HG03520 (cell line): ENCODE results near the gene SLC2A10.
"Not testable (repeated sequence)": the region's sequence is repeated elsewhere in the genome, so short reads cannot be mapped to it uniquely, and the experiment has no call there.

Experiments
- ATAC-seq: cut with Tn5 transposase; IDR thresholded peaks from one replicate; pipeline ENCODE4 v1.9.1; 2021; ENCODE audit warnings: mild to moderate bottlenecking, moderate library complexity; ENCODE audit not compliant: unreplicated experiment

SLC2A10 gene

DNA sequence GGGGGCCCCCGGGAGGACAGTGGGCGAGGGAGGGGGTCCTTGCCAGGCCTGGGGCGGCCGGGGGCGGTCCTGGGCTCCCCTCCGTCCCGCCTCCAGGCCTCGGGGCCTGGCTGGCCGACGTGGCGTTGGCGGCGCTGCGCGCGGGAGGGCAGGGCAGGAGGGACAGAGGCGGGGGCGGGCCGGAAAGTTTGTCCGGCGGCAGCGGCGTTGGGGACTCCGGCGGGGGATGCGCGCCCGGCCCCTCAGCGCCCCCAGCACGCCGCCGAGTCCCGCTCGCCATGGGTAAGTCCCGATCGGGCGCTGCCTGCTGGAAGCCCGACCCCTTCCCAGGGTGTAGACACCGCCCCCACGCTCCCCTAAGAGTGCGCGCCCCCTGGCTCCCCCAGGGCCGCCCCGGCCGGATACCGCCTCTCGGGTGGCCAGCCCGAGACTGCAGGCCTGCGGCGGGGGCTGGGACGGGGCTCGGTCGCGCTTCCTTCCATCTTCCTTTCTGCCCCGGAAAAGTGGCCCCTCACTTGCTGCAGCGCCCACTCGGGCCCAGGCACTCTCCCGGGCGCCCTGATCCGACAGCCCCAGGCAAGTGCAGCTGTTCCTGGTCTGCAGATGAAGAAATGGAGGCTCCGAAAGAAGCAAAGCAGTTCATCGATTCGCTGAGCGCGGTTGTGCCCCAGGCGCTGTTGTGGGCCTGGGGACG is at the start of gene SLC2A10:
SLC2A10 (plus strand) TSS at position 191 of the 694 bp plus-strand sequence; CDS start at position 279, 88 bp downstream.
- ATAC-seq, result no peak

DNA sequence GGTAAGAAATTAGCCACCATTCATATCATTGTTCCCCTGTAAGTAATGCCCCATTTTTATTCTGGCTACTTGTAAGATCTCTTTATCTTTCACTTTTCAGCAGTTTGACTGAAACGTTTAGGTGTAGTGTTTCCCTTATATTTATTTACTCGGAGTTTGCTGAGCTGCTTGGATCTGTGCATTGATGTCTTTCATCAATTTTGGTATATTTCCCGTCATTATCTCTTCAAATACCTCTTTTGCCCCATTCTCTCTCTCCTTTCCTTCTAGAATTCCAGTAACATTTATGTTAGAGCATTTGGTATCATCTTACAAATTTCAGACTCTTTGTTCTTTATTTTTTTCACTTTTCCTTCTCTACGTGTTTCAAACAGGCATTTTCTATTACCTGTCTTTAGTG is 49.0 kb upstream of the SLC2A10 start:
- ATAC-seq, result no peak

DNA sequence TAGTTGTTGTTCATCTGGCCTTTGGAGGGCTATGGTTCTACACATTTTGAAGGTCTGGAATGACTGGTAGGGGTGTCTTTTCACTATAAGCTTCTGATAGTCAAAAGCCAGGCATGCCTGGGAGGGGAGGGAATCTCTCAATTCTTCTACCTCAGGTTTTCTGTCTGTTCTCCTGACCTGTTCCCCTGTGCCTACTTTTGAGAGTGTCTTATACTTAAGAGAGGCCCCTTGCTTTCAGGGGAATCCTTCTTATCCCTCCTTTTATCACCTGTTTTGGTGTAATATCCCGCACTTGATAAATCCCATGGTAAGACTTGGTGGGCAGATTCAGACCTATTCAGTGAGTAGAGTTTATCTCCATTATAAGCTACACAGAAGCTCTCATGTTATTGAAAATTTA is 47.8 kb upstream of the SLC2A10 start:
- no peak for ATAC-seq

DNA sequence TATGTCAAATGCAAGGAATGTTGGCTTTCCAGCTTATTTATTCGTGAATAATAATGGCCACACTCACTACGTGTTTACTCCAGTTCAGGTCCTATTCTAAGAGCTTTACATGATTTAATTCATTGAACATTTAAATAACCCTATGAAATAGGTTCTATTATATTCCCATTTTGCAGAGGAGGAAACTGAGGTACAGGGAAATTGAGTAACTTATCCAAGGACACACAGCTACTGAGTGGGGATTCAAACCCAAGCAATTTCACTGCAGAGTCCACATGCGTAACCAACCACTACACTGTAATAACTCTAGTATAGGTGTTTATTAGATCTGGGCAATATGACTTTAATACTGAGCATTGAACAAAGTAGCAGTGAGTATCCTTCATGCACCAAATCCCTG is 45.9 kb upstream of the SLC2A10 start:
- no peak for ATAC-seq

DNA sequence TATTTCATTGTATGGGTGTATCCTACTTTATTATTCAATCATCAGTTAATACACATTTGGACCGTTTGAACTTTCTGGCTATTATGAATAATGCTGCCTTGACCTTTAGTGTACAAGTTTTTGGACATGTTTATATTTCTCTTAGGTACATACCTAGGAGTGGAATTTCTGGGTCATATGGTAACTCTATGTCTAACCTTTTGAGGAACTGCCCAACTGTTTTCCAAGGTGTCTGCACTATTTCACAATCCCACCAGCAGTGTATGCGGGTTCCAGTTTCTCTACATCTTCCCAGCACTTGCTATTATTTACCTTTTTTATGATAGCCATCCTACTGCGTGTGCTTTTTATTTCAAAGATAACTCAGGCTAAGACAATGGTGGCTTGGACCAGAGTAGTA is 43.8 kb upstream of the SLC2A10 start:
- no peak for ATAC-seq

DNA sequence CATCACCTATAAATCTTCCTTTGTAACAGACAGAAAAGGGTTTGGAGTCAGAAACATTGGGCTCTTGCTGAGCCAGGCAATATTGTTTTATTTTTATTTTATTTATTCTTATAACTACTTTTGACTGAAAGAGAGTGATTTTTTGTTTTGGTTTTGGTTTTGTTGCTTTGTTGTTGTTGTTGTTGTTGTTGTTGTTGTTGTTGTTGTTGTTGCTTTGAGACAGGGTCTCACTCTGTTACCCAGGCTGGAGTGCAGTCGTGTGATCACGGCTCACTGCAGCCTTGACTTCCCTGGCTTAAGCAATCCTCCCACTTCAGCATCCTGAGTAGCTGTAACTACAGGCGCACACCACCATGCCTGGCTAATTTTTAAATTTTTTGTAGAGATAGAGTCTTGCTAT is 43.1 kb upstream of the SLC2A10 start:
- no peak for ATAC-seq

DNA sequence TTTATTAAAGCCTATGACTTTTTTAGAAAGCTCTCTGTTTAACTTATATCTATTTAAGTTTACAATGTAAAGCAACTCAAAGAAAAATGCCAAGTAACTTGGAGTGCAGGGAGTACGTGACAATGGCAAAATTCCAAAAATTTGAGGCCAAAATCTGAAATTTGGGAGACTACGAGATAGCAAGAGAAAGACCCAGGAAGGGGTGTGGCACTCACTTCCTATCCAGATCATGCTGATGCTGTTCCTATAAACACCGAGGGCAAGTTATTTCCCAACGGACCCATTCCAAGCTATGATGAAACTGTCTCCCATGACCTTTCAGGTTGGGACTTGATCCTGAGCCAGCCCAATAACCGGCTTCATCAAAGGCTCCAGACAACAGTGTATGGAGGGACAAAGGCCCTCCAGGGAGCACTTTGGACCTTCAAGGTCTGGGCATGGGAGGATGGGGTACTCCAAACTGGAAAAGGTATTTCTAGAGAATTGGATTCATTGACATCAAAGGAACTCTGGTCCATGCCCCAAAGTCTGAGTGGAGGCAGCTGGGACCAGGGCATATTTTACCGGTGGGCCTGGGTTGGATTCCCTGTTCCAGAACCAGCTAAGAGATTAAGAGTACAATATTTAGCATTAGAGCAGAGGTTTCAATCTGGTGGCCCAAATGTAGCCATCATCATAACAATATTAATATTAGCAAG is 42.5 kb upstream of the SLC2A10 start:
- no peak for ATAC-seq

DNA sequence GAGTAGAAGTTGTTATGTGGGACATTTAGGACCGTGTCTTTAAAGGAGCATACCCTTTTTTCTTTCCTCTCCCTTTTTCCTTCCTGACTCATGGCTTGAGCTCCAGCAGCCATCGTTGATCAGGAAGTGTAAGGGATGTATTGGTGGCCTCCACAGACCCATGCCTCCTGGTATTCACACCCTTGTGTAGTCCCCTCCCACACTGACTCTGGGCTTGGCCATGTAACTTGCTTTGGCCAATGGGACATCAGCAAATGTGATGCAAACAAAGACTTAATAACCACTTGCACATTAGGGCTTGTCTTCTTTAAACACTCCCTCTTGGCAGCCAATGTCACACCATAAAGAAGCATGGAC is 39.2 kb upstream of the SLC2A10 start:
- no peak for ATAC-seq

DNA sequence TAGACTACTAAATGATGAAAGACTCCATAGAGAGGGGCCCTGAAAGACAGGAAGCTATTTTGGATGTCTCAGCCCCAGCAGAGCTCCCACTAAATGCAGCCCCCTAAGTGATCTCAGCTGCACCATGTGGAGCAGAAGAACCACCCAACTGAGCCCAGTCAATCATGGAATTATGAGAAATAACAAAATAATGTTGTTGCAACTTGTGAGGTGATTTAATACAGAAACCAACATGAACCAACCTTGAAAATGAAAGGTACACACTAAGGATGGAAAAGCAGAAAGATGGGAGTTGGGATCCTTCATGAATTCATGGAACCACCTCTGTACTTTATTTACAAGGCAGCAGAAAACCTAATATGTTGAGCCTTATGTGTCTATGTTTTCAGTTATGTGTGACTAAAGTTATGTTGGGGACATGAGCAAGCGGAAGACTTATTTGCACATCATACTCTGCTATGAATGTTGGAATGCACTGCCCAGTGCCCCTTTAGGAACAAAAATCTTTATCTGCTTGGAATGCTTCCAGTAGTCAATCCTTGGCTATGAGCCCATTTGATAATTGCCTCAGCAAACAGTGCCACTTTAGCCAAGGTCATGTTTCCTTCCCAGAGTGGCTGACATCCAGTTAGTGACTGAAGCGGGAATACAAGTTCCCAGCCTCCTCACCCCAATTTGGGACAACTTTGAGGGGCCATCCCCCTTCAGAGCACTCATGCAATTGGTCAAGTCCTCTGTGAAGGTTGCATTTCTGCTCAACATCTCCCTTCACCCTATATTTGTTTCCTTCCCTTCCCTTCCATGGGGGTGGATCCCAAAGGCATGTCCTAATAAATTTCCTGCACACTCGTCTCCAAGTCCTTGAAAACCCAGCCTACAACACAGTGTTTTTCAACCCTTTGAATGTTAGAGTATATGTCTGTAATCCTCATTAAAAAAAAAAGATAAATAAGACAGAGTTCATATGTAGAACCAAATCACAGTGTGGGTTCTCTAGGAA is 38.6 kb upstream of the SLC2A10 start:
- no peak for ATAC-seq

DNA sequence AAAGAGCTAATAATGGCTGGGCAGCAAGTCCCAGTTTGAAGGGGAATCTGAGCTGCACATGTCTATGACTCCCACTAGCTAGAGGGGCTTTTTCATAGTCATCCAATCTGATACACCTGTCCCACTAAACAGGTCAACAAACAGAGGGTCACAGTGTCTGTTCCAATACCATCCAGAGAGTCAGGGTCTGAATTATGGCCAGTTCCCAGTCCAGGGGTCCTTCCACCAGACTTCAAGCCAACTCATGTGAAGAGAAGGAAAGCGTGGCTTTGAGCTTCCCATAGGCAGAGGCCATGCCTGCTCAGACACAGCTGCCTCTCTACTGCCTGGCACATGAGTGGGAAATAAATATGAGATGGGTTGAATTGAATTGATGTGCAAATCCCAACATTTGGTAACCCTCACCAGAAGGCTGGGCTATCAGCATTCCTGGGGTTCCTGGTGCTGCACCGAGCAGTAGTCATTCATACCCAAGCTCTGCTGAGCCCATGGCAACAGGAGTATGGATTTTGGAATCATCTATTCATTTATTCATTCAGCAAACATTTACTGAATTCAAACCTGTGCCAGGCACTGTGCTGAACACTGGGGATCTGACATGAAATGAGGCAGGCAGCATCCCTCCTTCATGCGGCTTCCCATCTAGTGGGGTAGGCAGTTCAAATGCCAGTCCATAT is 37.4 kb upstream of the SLC2A10 start:
- no peak for ATAC-seq

DNA sequence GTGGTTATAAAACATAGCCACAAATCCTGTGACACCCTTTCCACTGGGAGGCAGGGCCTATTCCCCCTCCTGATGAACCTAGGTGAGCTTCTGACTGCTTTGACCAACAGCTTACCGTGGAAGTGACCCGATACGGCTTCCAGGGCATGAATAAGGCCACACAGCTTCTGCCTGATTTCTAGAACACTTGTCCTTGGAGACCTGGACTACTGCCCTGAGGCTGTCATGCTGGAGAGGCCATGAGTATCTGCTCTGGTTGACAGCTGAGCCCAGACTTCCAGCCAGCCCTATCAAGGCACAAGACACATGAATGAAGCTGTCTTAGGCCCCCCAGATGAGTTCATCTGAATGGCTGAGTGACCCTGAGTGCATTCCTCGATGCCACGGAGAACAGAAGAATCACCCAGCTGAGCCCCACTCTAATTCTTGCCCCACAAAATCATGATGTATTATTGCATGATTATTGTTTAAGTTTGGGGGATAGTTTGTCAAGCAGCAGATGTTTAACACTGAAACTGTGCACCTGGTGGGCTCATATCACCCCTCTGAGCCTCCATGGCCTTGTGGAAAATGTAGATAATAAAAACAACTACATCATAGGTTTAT is 36.8 kb upstream of the SLC2A10 start:
- ATAC-seq, result no peak

DNA sequence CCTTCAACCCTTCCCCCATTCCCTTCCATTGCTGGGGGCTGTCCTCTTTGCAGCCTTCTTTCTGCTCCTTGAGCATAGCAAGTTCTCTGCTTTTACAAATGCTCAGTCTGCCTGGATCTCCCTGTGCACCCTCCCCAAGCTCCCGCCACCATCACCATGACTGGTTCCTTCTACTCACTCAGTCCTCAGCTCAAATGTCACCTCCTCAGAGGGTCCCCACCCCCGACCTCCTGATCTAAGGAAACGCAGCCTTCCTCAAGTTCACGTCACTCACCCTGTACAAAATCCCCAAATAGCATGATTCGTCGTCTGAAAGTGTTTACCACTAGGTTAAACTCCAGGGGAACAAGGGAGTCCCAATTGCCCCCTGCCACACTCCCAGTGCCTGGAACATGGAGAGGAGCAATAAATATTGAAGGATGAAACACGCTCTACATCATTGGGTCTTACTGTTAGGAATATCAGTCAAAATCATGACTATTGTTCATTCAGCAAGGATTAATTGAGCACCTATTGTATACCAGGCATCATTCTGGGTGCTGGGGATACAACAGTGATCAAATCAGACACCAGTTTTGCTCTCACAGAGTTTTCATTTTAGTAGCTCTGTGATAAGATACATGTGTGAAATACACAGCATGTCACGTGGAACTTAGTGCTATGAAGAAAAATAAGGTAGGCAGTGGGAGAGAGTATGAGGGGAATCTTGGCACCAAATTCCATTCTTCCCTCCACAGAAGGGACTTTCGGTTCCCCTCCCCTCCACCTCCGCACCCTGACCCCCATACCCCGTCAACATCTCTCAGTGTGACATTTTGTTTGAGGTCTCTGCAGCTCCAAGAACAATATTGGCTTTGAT is 35.8 kb upstream of the SLC2A10 start:
- no peak for ATAC-seq

DNA sequence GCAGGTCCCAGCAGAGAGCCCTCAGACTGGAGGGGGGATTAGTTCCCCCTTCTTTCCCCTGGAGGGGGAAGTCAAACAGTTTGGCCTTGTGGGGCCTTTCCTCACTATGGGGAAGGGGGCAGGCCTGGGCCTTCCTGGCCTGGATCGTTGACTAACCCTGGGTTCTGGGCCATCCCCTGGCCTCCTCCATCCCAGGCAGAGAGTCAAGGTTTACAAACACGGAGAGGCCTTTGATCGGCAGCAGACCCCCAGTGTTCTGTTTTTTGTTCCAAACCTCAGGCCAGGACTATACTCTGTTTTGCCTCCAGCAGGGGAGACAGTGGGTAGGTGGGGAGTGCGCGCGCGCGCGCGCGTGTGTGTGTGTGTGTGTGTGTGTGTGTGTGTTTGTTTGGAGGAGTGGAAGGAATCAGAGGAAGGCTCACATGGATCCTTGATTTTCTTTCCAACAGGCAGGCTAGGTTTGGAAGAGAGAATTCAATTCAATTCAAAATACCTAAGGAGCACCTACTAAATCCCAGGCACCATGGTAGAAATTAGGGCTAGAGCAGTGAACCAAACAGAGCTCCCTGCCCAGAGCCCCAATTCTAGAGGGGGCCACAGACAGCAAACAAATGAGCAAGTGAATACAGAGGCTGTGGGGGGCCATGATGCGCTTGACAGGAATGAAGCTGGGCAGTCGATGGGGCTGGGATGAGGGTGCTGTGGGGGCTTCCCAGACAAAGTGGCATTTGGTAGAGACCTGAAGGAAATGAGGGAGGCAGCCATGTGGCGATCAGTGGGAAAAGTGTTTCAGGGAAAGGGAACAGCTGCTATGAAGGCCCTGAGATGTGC is 35.0 kb upstream of the SLC2A10 start:
- ATAC-seq, result no peak

DNA sequence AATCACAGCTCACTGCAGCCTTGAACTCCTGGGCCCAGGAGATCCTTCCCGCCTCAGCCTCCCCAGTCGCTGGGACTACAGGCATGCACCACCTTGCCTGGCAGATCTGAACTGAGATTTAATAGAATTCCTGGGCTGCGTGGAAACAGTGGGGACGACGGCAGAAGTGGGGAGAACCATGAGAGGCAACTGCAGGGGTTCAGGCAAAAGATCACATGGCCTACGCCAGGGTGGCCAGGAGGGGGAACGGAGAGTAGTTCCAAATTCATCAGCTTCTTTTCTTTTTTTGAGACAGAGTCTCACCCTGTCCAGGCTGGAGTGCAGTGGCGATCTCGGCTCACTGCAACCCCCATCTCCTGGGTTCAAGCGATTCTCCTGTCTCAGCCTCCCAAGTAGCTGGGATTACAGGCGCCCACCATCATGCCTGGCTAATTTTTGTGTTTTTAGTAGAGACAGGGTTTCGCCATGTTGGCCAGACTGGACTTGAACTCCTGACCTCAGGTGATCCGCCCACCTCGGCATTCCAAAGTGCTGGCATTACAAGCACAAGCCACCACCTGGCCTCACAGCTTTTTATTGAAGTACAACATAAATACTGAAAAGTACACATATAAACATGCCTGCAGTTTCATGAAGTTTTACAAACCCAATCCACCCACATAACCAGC is 32.7 kb upstream of the SLC2A10 start:
- not testable (repeated sequence) for ATAC-seq

DNA sequence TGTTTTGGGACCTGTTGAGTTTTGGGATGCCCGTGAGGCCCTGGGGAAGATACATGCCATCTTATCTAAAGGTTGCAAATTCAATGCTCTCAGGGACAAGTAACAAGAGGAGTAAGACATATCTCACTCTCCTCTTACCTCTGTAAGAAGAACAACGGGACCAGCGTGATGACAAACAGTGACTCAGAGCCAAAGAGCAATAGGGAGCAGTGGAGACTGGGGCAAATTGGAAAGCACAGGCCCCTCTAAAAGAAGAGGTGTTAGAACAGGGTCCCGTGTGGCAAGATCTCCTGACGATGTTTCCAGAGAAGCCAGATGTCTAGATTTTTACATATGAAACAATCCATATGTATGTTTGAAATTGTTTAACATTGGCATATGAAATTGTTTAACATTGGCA is 31.8 kb upstream of the SLC2A10 start:
- ATAC-seq, result no peak

DNA sequence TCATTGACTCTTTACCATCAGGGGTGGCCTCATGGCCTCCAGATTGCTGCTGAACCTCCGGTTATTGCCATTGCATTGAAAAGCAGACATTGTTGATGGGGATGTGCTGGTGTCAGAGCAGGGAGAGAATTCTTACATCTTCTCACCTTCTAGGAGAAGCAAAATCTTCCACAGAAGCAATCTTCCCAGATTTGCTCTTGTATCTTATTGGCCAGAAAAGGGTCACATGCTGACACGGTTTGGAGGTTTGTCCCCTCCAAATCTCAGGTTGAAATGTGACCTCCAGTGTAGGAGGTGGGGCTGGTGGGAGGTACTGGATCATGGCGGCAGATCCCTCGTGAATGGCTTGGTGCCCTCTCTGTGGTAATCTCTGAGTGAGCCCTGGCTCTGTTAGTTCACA is 30.9 kb upstream of the SLC2A10 start:
- ATAC-seq, result no peak

DNA sequence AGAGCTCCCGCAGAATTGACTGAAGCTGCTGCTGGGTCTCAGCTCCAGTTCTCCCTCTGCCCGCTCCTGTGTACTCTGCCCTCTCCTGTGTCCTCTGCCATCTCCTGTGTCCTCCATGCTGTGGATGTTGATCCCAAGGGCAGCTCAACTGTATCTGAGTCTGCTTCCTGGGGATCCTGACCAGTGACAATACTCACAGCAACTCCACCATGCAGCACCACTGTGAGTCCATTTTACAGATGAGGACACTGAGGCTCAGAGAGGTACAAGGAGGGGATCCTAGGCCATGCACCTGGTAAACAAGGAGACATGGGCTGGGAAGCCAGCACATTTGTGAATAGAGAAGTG is 28.8 kb upstream of the SLC2A10 start:
- ATAC-seq, result no peak
